GM19468 (cell line): ENCODE measurements around the gene TIAM2.
A peak's percentile ranks its signal among the peaks of the same experiment; 100 is the strongest.
"Not testable (repeated sequence)": the region's sequence is repeated elsewhere in the genome, so short reads cannot be mapped to it uniquely, and the experiment has no call there.

Experiments used
- ATAC-seq: cut with Tn5 transposase; IDR thresholded peaks from one replicate; pipeline ENCODE4 v1.9.1; 2021; ENCODE audit warnings: mild to moderate bottlenecking, moderate library complexity, moderate number of reproducible peaks; ENCODE audit not compliant: unreplicated experiment; ENCODE audit errors: extremely low read depth

TIAM2 gene

GRCh38 chr6:154995254-154996015 is at the start of gene TIAM2:
TIAM2 (plus strand) TSS chr6:154995315; CDS start chr6:155129224, 133,909 bp downstream.
- no peak for ATAC-seq

- ATAC-seq = no peak
Measured at GRCh38 chr6:154950979-154951344, 44.2 kb upstream of the TIAM2 start.

GRCh38 chr6:154951345-154952200 is 43.5 kb upstream of the TIAM2 start:
- peak; percentile 65 for ATAC-seq

GRCh38 chr6:154953644-154954043 is 41.5 kb upstream of the TIAM2 start:
- ATAC-seq = no peak

- no peak for ATAC-seq
Measured at GRCh38 chr6:154954347-154954746, 40.8 kb upstream of the TIAM2 start.

- no peak for ATAC-seq
Measured at GRCh38 chr6:154956771-154957522, 38.2 kb upstream of the TIAM2 start.

- no peak for ATAC-seq
Measured at GRCh38 chr6:154958469-154958868, 36.6 kb upstream of the TIAM2 start.

GRCh38 chr6:154960299-154960843 is 34.7 kb upstream of the TIAM2 start:
- no peak for ATAC-seq

- ATAC-seq = no peak
Measured at GRCh38 chr6:154960854-154961530, 34.1 kb upstream of the TIAM2 start.

GRCh38 chr6:154962753-154963152 is 32.4 kb upstream of the TIAM2 start:
- no peak for ATAC-seq

GRCh38 chr6:154966065-154966770 is 28.9 kb upstream of the TIAM2 start:
- not testable (repeated sequence) for ATAC-seq

GRCh38 chr6:154969796-154970195 is 25.3 kb upstream of the TIAM2 start:
- ATAC-seq = no peak

GRCh38 chr6:154974485-154975149 is 20.5 kb upstream of the TIAM2 start:
- ATAC-seq = no peak

GRCh38 chr6:154977588-154977987 is 17.5 kb upstream of the TIAM2 start:
- no peak for ATAC-seq

GRCh38 chr6:154980273-154981078 is 14.6 kb upstream of the TIAM2 start:
- ATAC-seq = no peak

GRCh38 chr6:154981079-154981870 is 13.8 kb upstream of the TIAM2 start:
- ATAC-seq = no peak

- no peak for ATAC-seq
Measured at GRCh38 chr6:154984146-154984545, 11.0 kb upstream of the TIAM2 start.
